CD14-positive monocyte (primary cell): ENCODE results near the gene ZBED2. TPM values are rescaled to one million over a fixed set of nuclear protein-coding genes. Genes with fewer than 3 reads are reported as not detected.

Experiments used
- DNase-seq, 3 donors: peaks; one replicate each; pipeline ENCODE4 v3.0.0-alpha.2; 2011 to 2022
- H2AFZ ChIP-seq: 2 replicates; pipeline ENCODE4 v1.6.0; 2012; ENCODE audit warnings: mild to moderate bottlenecking, low read depth, low read length, inconsistent platforms; ENCODE audit not compliant: insufficient read depth, poor library complexity, severe bottlenecking
- H3K27ac ChIP-seq, 2 donors: 1 replicate in 1 of 2; 2 replicates in 1 of 2; pipeline ENCODE4 v1.5.1; 2012 to 2013; ENCODE audit warnings: low read length in 2 of 2, control low read depth in 1 of 2, inconsistent platforms in 1 of 2, low read depth in 1 of 2, mild to moderate bottlenecking in 1 of 2
- H3K27me3 ChIP-seq, 2 donors: one replicate each; pipeline versions ENCODE4 v1.6.0 to v1.6.1; 2011 to 2013; ENCODE audit warnings: low read length in 2 of 2; ENCODE audit not compliant: control insufficient read depth in 2 of 2, insufficient read depth in 2 of 2
- H3K36me3 ChIP-seq, 2 donors: replicated peaks in 1 of 2; 1 replicate in 1 of 2; 2 replicates in 1 of 2; pipeline versions ENCODE4 v1.5.1 to v1.6.1; 2012 to 2013; ENCODE audit warnings: low read length in 2 of 2, control low read depth in 1 of 2, inconsistent platforms in 1 of 2, mild to moderate bottlenecking in 1 of 2; ENCODE audit not compliant: insufficient read depth in 2 of 2, control insufficient read depth in 1 of 2
- H3K4me1 ChIP-seq, 2 donors: 1 replicate in 1 of 2; 2 replicates in 1 of 2; pipeline versions ENCODE4 v1.5.1 to v1.6.1; 2012 to 2013; ENCODE audit warnings: low read length in 2 of 2, control low read depth in 1 of 2, inconsistent platforms in 1 of 2, mild to moderate bottlenecking in 1 of 2, moderate library complexity in 1 of 2; ENCODE audit not compliant: insufficient read depth in 2 of 2, control insufficient read depth in 1 of 2
- H3K4me2 ChIP-seq: replicated peaks from 2 replicates; pipeline ENCODE3; 2012; ENCODE audit warnings: low read length, moderate library complexity, mild to moderate bottlenecking; ENCODE audit not compliant: poor library complexity, severe bottlenecking; ENCODE audit errors: extremely low read depth
- H3K4me3 ChIP-seq, 3 experiments: fragments of 200-600 bp in 1 of 3; sonication (generic) in 1 of 3; replicated peaks in 1 of 3; 1 replicate in 2 of 3; 2 replicates in 1 of 3; pipeline ENCODE4 v1.5.1; 2011 to 2013; ENCODE audit warnings: low read length in 3 of 3, mild to moderate bottlenecking in 3 of 3, control low read depth in 2 of 3, low read depth in 2 of 3, inconsistent platforms in 1 of 3, moderate library complexity in 1 of 3
- H3K79me2 ChIP-seq: 2 replicates; pipeline ENCODE4 v1.6.0; 2012; ENCODE audit warnings: mild to moderate bottlenecking, control low read depth, inconsistent platforms, low read length, moderate library complexity; ENCODE audit not compliant: insufficient read depth
- H3K9ac ChIP-seq: 2 replicates; pipeline ENCODE4 v1.6.0; 2017; ENCODE audit warnings: low read length, mild to moderate bottlenecking; ENCODE audit not compliant: insufficient read depth, poor library complexity, severe bottlenecking
- H3K9me3 ChIP-seq, 2 donors: replicated peaks in 1 of 2; 1 replicate in 1 of 2; 2 replicates in 1 of 2; pipeline versions ENCODE4 v1.5.1 to v1.6.1; 2012 to 2013; ENCODE audit warnings: low read length in 2 of 2, control low read depth in 1 of 2; ENCODE audit not compliant: control insufficient read depth in 1 of 2, insufficient read depth in 1 of 2
- H4K20me1 ChIP-seq: 2 replicates; pipeline ENCODE4 v1.6.0; 2012; ENCODE audit warnings: mild to moderate bottlenecking, low read length, control low read depth, moderate library complexity; ENCODE audit not compliant: insufficient read depth
- H3K27ac Mint-ChIP-seq, 7 donors: one replicate each; pipeline ENCODE4 v1.8.0; 2020; ENCODE audit warnings: mild to moderate bottlenecking in 7 of 7, mixed read lengths in 7 of 7, moderate library complexity in 6 of 7, inconsistent platforms in 2 of 7
- H3K27me3 Mint-ChIP-seq, 3 donors: one replicate each; pipeline ENCODE4 v1.8.0; 2021 to 2022; ENCODE audit warnings: low read depth in 3 of 3, mild to moderate bottlenecking in 3 of 3, mixed read lengths in 3 of 3, moderate library complexity in 3 of 3, inconsistent platforms in 1 of 3
- H3K36me3 Mint-ChIP-seq, 2 donors: one replicate each; pipeline ENCODE4 v1.8.0; 2020; ENCODE audit warnings: mixed read lengths in 2 of 2, inconsistent platforms in 1 of 2, mild to moderate bottlenecking in 1 of 2
- H3K4me1 Mint-ChIP-seq: one replicate; pipeline ENCODE4 v1.8.0; 2020; ENCODE audit warnings: mild to moderate bottlenecking, mixed read lengths
- H3K4me3 Mint-ChIP-seq, 2 donors: one replicate each; pipeline ENCODE4 v1.8.0; 2020; ENCODE audit warnings: mild to moderate bottlenecking in 2 of 2, mixed read lengths in 2 of 2, moderate library complexity in 1 of 2
- H3K9me3 Mint-ChIP-seq, 7 donors: one replicate each; pipeline ENCODE4 v1.8.0; 2020 to 2022; ENCODE audit warnings: mixed read lengths in 7 of 7, mild to moderate bottlenecking in 6 of 7, moderate library complexity in 6 of 7, inconsistent platforms in 2 of 7
- WGBS: methylation state at CpG from one replicate; pipeline ENCODE4 v1.1.5; 2013; ENCODE audit warnings: missing lambda C conversion rate; ENCODE audit not compliant: insufficient coverage; 5-methylcytosine and 5-hydroxymethylcytosine counted together
- intact Hi-C, 2 donors: fragments of 100-400 bp; cut with micrococcal nuclease; formaldehyde crosslinking; loops; one replicate each; pipeline versions ENCODE4 v1.15.0 to v1.15.1; 2023
- polyA plus RNA-seq, 3 donors: library from polyadenylated mRNA; depleted of rRNA in 1 of 3; unstranded in 2 of 3; stranded (reverse) in 1 of 3; fragments of 300-500 nt in 2 of 3; fragments of >200 nt in 1 of 3; fragmentation: Illumina TruSeq in 2 of 3; gene quantifications; 1 replicate in 2 of 3; 2 replicates in 1 of 3; pipeline ENCODE4 v1.2.3, GENCODE V29; 2012 to 2021
- TF ChIP-seq, protein P1 (sequence below): fragments of 200-600 bp; IDR thresholded peaks from one replicate; pipeline ENCODE4 v1.8.0; 2022; ENCODE audit warnings: antibody characterized with exemption, mild to moderate bottlenecking

The ZBED2 gene
- polyA plus RNA-seq, 3 donors, result not detected

- TF ChIP-seq, protein P1, sequence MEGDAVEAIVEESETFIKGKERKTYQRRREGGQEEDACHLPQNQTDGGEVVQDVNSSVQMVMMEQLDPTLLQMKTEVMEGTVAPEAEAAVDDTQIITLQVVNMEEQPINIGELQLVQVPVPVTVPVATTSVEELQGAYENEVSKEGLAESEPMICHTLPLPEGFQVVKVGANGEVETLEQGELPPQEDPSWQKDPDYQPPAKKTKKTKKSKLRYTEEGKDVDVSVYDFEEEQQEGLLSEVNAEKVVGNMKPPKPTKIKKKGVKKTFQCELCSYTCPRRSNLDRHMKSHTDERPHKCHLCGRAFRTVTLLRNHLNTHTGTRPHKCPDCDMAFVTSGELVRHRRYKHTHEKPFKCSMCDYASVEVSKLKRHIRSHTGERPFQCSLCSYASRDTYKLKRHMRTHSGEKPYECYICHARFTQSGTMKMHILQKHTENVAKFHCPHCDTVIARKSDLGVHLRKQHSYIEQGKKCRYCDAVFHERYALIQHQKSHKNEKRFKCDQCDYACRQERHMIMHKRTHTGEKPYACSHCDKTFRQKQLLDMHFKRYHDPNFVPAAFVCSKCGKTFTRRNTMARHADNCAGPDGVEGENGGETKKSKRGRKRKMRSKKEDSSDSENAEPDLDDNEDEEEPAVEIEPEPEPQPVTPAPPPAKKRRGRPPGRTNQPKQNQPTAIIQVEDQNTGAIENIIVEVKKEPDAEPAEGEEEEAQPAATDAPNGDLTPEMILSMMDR, result no peak
- Histone ChIP-seq H4K20me1 (no peaks in the 10 kb centered on the region), H3K4me2 (no peak overlapping the region), H3K9me3 (no peaks in the 10 kb centered on the region), H3K27ac (no peak overlapping the region), H3K79me2 (no peaks in the 10 kb centered on the region), H3K36me3 (no peaks in the 10 kb centered on the region), H3K4me3 (no peak overlapping the region), H3K4me1 (no peaks in the 10 kb centered on the region), H2AFZ (no peak overlapping the region), H3K27me3 (no peaks in the 10 kb centered on the region), H3K9ac (no peak overlapping the region)
- Mint-ChIP-seq H3K4me3 (no peak overlapping the region), H3K36me3 (no peaks in the 10 kb centered on the region), H3K27me3 (peaks cover 0 to 2% (median 1%) of the 10 kb centered on the region in 3 donors), H3K9me3 (peaks cover 0 to 1% (median 0%) of the 10 kb centered on the region in 7 donors), H3K4me1 (peaks cover under 1% of the 10 kb centered on the region), H3K27ac (no peak overlapping the region)
- intact Hi-C loops, result no loop called here
- 88% methylated on average over 4 of the region's 8 CpGs for WGBS
- DNase-seq, result no peak
Measured at GRCh38 chr3:111610612-111611054, 15.5 kb upstream of the ZBED2 start.

- H3K27me3 ChIP-seq, result no peaks in the 10 kb centered on the region
- H3K36me3 Mint-ChIP-seq, result no peaks in the 10 kb centered on the region
- no peaks in the 10 kb centered on the region for H3K36me3 ChIP-seq
- 0% methylated on average over 1 of the region's 5 CpGs for WGBS
- no peaks in the 10 kb centered on the region for H3K4me1 Mint-ChIP-seq
- no peak for DNase-seq
- no peak overlapping the region for H3K4me3 Mint-ChIP-seq
- H3K9me3 Mint-ChIP-seq, result peaks cover 0 to 1% (median 0%) of the 10 kb centered on the region in 7 donors
- no peak overlapping the region for H2AFZ ChIP-seq
- H3K4me3 ChIP-seq, result no peak overlapping the region
- H3K27ac Mint-ChIP-seq, result no peak overlapping the region
- no peaks in the 10 kb centered on the region for H3K4me1 ChIP-seq
- no peaks in the 10 kb centered on the region for H4K20me1 ChIP-seq
- intact Hi-C loops, result no loop called here
- no peak overlapping the region for H3K27ac ChIP-seq
- no peak overlapping the region for H3K4me2 ChIP-seq
- TF ChIP-seq, protein P1, result no peak
- peaks cover 0 to 2% (median 1%) of the 10 kb centered on the region in 3 donors for H3K27me3 Mint-ChIP-seq
- H3K9me3 ChIP-seq, result no peaks in the 10 kb centered on the region
- no peak overlapping the region for H3K9ac ChIP-seq
- no peaks in the 10 kb centered on the region for H3K79me2 ChIP-seq
Measured at GRCh38 chr3:111610189-111610588, 15.0 kb upstream of the ZBED2 start.
